SK-N-SH treated with all-trans-retinoic acid at 6 μM for 48 hours (cell line): ENCODE results near the gene BCAT1.
"Not testable (repeated sequence)": the region's sequence is repeated elsewhere in the genome, so short reads cannot be mapped to it uniquely, and the experiment has no call there.

Experiments used
- ARNTL ChIP-seq: fragments of 450-650 bp; formaldehyde crosslinking; IDR thresholded peaks from 2 replicates; pipeline ENCODE4 v1.5.0; 2020; ENCODE audit warnings: low read depth, mild to moderate bottlenecking, moderate library complexity, borderline replicate concordance
- BACH2 ChIP-seq: fragments of 250-450 bp; sonication (Bioruptor Pico); IDR thresholded peaks from 2 replicates; pipeline ENCODE4 v1.9.0; 2021; ENCODE audit warnings: mild to moderate bottlenecking, borderline replicate concordance
- CSRNP3 ChIP-seq: fragments of 250-450 bp; sonication (Bioruptor Pico); IDR thresholded peaks from 2 replicates; pipeline ENCODE4 v1.5.1; 2021; ENCODE audit warnings: mild to moderate bottlenecking, moderate library complexity
- GLIS3 ChIP-seq: fragments of 250-450 bp; sonication (Bioruptor Pico); IDR thresholded peaks from 2 replicates; pipeline ENCODE4 v1.5.0; 2020; ENCODE audit warnings: mild to moderate bottlenecking, moderate library complexity
- RARB ChIP-seq: fragments of 250-450 bp; sonication (Bioruptor Pico); IDR thresholded peaks from 2 replicates; pipeline ENCODE4 v1.8.0; 2021; ENCODE audit warnings: mild to moderate bottlenecking, moderate library complexity
- TOX ChIP-seq: fragments of 250-450 bp; sonication (Bioruptor Pico); IDR thresholded peaks from 2 replicates; pipeline ENCODE4 v1.8.0; 2021; ENCODE audit warnings: mild to moderate bottlenecking, moderate library complexity, borderline replicate concordance
- TSHZ2 ChIP-seq: fragments of 250-450 bp; sonication (Bioruptor Pico); IDR thresholded peaks from 2 replicates; pipeline ENCODE4 v1.5.0; 2020; ENCODE audit warnings: mild to moderate bottlenecking, moderate library complexity
- ZFP3 ChIP-seq: fragments of 250-450 bp; sonication (Bioruptor Pico); IDR thresholded peaks from 2 replicates; pipeline ENCODE4 v1.5.0; 2020; ENCODE audit warnings: mild to moderate bottlenecking, moderate library complexity
- ZNF70 ChIP-seq: fragments of 450-650 bp; formaldehyde crosslinking; IDR thresholded peaks from 2 replicates; pipeline ENCODE4 v1.5.0; 2020; ENCODE audit warnings: mild to moderate bottlenecking, moderate library complexity
- ZNF8 ChIP-seq: fragments of 450-650 bp; formaldehyde crosslinking; IDR thresholded peaks from 2 replicates; pipeline ENCODE4 v1.5.0; 2020; ENCODE audit warnings: mild to moderate bottlenecking, moderate library complexity
- TF ChIP-seq, protein P1 (sequence below): fragments of 250-450 bp; sonication (Bioruptor Pico); IDR thresholded peaks from 2 replicates; pipeline ENCODE4 v1.8.0; 2021; ENCODE audit warnings: low read depth, mild to moderate bottlenecking, moderate library complexity, borderline replicate concordance

DNA sequence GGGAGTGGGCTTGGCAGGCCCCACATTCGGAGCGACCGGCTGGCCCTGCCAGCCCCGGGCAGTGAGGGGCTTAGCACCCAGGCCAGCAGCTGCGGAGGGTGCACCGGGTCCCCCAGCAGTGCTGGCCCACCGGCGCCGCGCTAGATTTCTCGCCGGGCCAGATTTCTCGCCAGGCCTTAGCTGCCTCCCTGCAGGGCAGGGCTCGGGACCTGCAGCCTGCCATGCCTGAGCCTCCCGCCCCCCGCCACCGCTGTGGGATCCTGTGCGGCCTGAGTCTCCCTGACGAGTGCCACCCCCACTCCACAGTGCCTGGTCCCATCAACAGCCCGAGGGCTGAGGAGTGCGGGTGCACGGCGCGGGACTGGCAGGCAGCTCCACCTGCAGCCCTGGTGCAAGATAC, 82.8 kb downstream of the BCAT1 start:
- not testable (repeated sequence) for TF ChIP-seq CSRNP3 (CRISPR knock-in tag); BACH2 (CRISPR knock-in tag); ZNF8; GLIS3 (CRISPR knock-in tag); ZFP3; ARNTL (CRISPR knock-in tag); TOX (CRISPR knock-in tag); RARB; TSHZ2 (CRISPR knock-in tag); ZNF70
- TF ChIP-seq, protein P1, sequence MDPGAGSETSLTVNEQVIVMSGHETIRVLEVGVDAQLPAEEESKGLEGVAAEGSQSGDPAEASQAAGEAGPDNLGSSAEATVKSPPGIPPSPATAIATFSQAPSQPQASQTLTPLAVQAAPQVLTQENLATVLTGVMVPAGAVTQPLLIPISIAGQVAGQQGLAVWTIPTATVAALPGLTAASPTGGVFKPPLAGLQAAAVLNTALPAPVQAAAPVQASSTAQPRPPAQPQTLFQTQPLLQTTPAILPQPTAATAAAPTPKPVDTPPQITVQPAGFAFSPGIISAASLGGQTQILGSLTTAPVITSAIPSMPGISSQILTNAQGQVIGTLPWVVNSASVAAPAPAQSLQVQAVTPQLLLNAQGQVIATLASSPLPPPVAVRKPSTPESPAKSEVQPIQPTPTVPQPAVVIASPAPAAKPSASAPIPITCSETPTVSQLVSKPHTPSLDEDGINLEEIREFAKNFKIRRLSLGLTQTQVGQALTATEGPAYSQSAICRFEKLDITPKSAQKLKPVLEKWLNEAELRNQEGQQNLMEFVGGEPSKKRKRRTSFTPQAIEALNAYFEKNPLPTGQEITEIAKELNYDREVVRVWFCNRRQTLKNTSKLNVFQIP (CRISPR knock-in tag), result not testable (repeated sequence)
